Activated CD4-positive, alpha-beta T cell treated with anti-CD3 and anti-CD28 coated beads, Interleukin-2, amount 50 U/mL, for 16 hours (primary cell): ENCODE data around the gene ZNF716.
"Not testable (repeated sequence)": the region's sequence is repeated elsewhere in the genome, so short reads cannot be mapped to it uniquely, and the experiment has no call there.

Experiments
- DNase-seq: peaks from one replicate; pipeline ENCODE4 v3.0.0-alpha.2; 2020

The ZNF716 gene

DNA sequence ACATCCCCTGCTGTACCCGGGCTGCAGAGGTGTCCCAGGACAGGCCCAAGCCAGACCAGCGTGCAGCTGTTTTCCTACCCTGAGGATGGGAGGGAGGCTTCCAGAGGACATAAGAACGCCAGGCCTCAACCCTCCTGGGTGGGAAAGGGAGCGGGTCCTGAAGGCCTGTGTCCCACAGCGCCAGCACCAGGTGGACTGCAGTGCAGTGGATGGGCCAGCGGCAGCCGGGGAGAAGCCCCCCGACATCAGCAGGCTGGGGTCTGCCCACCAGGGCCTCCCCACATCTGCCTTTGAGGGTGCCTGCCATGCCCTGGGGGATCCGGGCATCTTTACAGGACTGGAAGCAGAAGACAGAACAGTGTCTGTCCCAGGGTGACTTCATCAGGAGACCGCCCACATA lies 22.8 kb upstream of the ZNF716 start:
- no peak for DNase-seq

DNA sequence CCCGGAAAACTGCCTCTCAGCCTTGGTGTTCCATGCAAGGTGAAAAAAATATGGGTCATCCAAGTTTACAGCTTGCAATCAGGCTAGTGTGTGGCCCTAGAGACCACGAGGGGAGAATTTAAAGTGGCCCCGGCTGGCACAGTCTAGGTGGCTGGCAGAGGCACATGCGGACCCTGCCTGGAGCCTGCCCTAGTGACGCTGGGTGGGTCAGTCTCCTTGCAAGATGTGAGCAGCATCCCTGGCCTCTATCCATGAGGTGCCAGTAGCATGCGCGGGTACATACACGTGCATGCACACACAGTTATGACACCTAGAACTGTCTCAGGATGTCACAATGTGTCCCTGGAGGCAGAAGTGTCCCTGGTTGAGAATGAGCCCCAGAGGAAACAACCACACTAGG lies 22.4 kb upstream of the ZNF716 start:
- no peak for DNase-seq

DNA sequence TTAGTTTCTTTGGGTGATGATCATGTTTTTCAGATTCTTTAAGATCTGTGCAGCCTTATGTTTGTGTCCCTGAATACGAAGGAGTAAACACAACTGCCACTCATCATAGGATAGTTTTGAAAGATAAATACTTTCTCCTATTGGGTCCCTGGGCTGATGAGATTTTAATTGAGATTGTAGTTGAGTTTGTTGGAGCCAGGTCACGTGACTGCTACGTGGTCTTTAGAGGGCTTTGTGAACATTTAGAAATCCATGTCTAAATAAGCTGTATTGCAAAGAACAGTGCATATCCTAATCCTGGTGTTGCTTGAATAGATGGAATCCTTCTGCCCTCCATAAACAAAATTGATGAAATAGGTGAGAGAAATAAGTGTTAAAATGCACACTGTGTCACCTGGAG lies 17.4 kb upstream of the ZNF716 start:
- DNase-seq = no peak

DNA sequence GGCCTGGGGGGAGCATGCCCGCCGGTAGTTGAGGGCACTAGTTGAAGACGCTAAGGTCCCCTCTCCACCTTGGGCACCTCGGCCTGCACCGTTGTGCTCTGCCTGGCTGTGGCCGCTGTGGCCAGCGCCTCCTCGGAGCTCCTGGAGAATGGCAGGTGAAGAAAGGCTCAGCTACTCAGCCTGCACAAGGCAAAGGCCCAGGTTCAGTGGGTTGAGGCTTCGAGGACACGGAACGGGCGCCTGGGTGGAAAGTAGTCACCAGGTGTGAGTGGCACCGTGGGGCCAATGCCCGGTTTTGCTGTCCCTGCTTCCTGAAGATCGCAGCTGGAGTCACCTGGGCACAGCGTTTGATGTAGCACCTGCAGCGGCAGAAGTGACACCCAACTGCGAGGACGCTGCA lies 12.4 kb upstream of the ZNF716 start:
- no peak for DNase-seq

DNA sequence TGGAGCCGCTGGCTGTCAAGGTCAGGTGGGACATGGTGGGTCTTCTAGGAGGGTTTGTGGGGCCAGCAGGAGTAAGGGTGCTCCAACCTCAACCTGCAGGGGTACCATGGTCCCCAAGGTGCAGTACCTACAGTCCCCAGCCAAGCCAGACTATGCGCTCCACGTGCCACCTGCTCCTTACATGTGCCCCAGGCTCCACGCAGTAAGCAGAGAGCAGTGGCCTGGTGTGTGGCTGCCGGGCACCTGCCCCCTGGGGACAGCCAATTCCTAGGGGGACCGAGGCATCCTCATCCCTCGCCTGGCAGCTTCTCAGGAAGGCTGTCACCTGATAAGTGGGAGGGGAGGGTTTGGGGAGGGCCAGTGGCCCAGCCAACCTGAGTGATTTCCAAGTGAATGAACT lies 11.7 kb upstream of the ZNF716 start:
- DNase-seq = no peak

DNA sequence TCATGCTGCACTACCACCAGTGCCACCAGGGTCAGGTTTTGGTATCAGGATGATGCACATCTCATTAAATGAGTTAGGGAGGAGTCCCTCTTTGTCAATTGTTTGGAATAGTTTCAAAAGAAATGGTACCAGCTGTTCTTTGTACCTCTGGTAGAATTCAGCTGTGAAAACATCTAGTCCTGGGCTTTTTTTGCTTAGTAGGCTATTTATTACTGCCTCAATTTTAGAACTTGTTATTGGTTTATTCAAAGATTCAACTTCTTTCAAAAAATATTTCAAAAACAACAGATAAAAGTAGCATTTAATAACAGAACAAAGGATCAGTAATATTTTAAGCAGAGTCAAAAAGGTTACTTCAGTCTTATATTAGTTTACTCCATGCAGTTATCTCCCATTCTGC lies 6.4 kb upstream of the ZNF716 start:
- DNase-seq = no peak

DNA sequence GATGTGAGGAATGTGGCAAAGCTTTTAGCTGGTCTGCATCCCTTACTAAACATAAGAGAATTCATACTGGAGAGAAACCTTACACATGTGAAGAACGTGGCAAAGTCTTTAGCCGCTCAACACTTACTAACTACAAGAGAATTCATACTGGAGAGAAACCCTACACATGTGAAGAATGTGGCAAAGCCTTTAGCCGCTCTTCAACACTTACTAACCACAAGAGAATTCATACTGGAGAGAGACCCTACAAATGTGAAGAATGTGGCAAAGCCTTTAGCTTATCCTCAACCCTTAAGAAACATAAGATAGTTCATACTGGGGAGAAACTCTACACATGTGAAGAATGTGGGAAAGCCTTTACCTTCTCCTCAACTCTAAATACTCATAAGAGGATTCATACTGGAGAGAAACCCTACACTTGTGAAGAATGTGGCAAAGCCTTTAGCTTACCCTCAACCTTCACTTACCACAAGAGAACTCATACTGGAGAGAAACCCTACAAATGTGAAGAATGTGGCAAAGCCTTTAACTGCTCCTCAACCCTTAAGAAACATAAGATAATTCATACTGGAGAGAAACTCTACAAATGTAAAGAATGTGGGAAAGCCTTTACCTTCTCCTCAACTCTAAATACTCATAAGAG lies 19.3 kb downstream of the ZNF716 start:
- DNase-seq = not testable (repeated sequence)

DNA sequence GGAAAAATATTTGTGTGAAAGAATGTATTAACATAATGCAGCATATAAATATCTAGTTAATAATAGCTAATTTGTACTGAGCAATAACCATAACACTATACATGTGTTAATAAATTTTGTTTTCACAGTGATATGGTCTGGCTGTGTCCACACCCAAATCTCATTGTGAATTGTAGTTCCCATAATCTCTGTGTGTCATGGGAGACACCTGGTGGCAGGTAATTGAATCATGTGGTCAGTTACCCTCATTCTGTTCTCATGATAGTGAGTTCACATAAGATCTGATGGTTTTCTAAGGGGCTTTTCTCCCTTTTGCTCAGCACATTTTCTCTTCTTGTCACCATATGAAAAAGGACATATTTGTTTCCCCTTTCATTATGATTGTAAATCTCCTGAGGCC lies 30.3 kb downstream of the ZNF716 start:
- DNase-seq = not testable (repeated sequence)

DNA sequence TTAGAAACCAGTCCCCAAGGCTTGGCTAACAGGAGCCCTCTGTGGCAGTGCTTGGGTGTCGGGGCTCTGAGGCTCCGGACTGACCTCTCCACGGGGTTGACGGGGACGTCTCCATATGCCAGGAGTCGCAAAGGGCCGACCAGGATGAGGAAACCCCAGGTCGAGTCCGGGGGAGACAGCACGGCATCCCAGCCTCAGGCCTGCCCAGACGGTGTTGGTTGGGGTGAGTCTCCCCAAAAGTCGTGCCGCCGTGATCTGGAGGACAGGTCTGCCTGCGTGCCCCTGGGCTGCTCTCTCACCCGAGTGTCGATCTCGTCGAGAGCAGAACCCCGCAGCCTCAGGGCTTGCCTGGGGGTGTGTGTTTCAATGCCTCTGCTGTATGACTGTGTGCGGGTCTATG lies 35.0 kb downstream of the ZNF716 start:
- not testable (repeated sequence) for DNase-seq

DNA sequence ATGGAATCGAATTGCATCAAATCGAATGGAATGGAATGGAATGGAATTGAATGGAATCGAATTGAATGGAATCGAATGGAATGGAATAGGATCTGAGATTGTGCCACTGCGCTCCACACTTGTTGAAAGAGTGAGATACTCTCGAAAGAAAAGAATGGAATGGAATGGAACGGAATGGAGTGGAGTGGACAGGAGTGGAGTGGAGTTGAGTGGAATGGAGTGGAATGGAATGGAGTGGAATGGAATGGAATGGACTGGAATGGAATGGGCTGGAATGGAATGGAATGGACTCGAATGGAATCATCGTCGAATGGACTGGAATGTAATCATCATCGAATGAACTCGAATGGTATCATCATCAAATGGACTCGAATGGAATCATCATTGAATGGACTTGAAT lies 38.0 kb downstream of the ZNF716 start:
- no peak for DNase-seq

DNA sequence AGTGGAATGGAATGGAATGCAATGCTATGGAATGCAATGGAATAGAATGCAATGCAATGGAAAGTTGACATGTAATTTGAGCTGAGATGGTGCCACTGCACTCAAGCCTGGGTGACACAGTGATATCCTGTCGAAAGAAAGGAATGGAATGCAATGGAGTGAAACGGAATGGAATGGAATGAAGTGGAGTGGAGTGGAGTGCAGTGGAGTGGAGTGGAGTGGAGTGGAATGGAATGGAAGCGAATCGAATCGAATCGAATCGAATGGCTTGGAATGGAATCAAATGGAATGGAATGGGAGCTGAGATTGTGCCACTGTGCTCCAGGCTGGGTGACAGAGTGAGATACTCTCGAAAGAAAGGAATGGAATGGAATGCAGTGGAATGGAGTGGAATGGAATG lies 45.1 kb downstream of the ZNF716 start:
- not testable (repeated sequence) for DNase-seq

DNA sequence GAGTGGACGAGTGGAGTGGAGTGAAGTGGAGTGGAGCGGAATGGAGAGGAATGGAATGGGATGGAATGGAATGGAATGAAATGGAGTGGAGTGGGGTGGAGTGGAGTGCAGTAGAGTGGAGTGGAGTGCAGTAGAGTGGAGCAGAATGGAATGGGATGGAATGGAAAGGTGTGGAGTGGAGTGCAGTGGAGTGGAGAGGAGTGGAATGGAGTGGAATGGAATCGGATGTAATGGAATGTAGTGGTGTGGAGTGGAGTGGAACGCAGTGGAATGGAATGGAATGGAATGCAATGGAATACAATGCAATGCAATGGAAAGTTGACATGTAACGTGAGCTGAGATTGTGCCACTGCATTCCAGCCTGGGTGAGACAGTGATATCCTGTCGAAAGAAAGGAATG lies 46.4 kb downstream of the ZNF716 start:
- DNase-seq = no peak

DNA sequence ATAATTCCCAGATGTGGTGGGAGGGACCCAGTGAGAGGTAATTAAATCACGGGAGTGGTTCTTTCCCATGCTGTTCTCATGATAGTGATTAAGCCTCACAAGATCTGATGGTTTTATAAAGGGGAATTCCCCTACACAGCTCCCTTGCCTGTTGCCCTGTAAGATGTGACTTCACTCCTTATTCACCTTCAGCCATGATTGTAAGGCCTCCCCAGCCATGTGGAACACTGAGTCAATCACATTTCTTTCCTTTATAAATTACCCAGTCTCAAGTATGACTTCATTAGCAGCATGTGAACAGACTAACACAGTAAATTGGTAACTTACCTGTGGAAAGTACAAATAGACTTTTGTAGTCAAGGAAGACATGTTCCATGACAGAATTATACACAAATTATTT lies 55.2 kb downstream of the ZNF716 start:
- no peak for DNase-seq
